Stimulated activated CD4-positive, alpha-beta T cell treated with anti-CD3 and anti-CD28 coated beads, Interleukin-4, amount 100 ng/mL, for 24 hours (primary cell): ENCODE measurements around the gene NNAT.

ENCODE experiments used
- DNase-seq: peaks from one replicate; pipeline ENCODE4 v3.0.0-alpha.2; 2020

NNAT gene

GRCh38 chr20:37567671-37568588, 46.9 kb downstream of the NNAT start:
- no peak for DNase-seq

- no peak for DNase-seq
Measured at GRCh38 chr20:37570419-37570818, 49.4 kb downstream of the NNAT start.

- no peak for DNase-seq
Measured at GRCh38 chr20:37571033-37571432, 50.0 kb downstream of the NNAT start.
